GM23338 (cell line): ENCODE results near the gene OPN4. TPM values are rescaled to one million over a fixed set of nuclear protein-coding genes. Genes with fewer than 3 reads are reported as not detected.

ENCODE experiments used
- ATAC-seq: fragments of 200-7000 bp; cut with Tn5 transposase; 3 replicates; pipeline ENCODE4 v1.9.1; 2020
- DNase-seq: peaks from one replicate; pipeline ENCODE4 v3.0.0-alpha.2; 2015; ENCODE audit warnings: low spot score
- H2AFZ ChIP-seq: fragments of 200-600 bp; sonication (generic); 2 replicates; pipeline ENCODE4 v1.8.0; 2016; ENCODE audit warnings: antibody characterized with exemption, mild to moderate bottlenecking, moderate library complexity
- H3F3A ChIP-seq: fragments of 200-600 bp; sonication (generic); replicated peaks from 2 replicates; pipeline ENCODE4 v1.8.0; 2017; ENCODE audit warnings: antibody characterized with exemption, mixed run types, low read depth
- H3K27ac ChIP-seq: fragments of 200-600 bp; sonication (generic); 2 replicates; pipeline ENCODE4 v1.6.1; 2016; ENCODE audit warnings: low read depth
- H3K27me3 ChIP-seq: fragments of 200-600 bp; sonication (generic); 2 replicates; pipeline ENCODE4 v1.8.0; 2016; ENCODE audit warnings: mild to moderate bottlenecking, mixed run types, moderate library complexity; ENCODE audit not compliant: insufficient read depth
- H3K36me3 ChIP-seq: fragments of 200-600 bp; sonication (generic); 2 replicates; pipeline ENCODE4 v1.8.0; 2016; ENCODE audit warnings: mild to moderate bottlenecking; ENCODE audit not compliant: insufficient read depth
- H3K4me1 ChIP-seq: fragments of 200-600 bp; sonication (generic); 2 replicates; pipeline ENCODE4 v1.8.0; 2016; ENCODE audit warnings: mild to moderate bottlenecking, moderate library complexity; ENCODE audit not compliant: insufficient read depth
- H3K4me2 ChIP-seq: fragments of 200-600 bp; sonication (generic); 2 replicates; pipeline ENCODE4 v1.7.1; 2017; ENCODE audit warnings: mixed run types
- H3K4me3 ChIP-seq: fragments of 200-600 bp; sonication (generic); 2 replicates; pipeline ENCODE4 v1.6.1; 2016; ENCODE audit warnings: mixed run types
- H3K79me2 ChIP-seq: fragments of 200-600 bp; sonication (generic); replicated peaks from 2 replicates; pipeline ENCODE4 v1.8.0; 2017; ENCODE audit warnings: mild to moderate bottlenecking; ENCODE audit not compliant: insufficient read depth
- H3K9me2 ChIP-seq: fragments of 200-600 bp; sonication (generic); 2 replicates; pipeline ENCODE4 v1.8.0; 2017; ENCODE audit not compliant: insufficient read depth
- H4K20me1 ChIP-seq: fragments of 200-600 bp; sonication (generic); replicated peaks from 2 replicates; pipeline ENCODE4 v1.8.0; 2017; ENCODE audit warnings: mild to moderate bottlenecking; ENCODE audit not compliant: insufficient read depth
- H3K27ac Mint-ChIP-seq: 2 replicates; pipeline ENCODE4 v1.8.0; 2020; ENCODE audit warnings: inconsistent platforms, mild to moderate bottlenecking, moderate library complexity, mixed read lengths
- H3K27me3 Mint-ChIP-seq: 3 replicates; pipeline ENCODE4 v1.8.0; 2022; ENCODE audit warnings: low read depth, mild to moderate bottlenecking, moderate library complexity, mixed read lengths, inconsistent platforms; ENCODE audit not compliant: insufficient read depth, poor library complexity
- H3K36me3 Mint-ChIP-seq: 3 replicates; pipeline ENCODE4 v1.8.0; 2021; ENCODE audit warnings: low read depth, mild to moderate bottlenecking, inconsistent platforms, moderate library complexity, mixed read lengths
- H3K4me1 Mint-ChIP-seq: 3 replicates; pipeline ENCODE4 v1.8.0; 2020; ENCODE audit warnings: mild to moderate bottlenecking, inconsistent platforms, mixed read lengths
- H3K4me3 Mint-ChIP-seq: 3 replicates; pipeline ENCODE4 v1.8.0; 2021; ENCODE audit warnings: moderate library complexity, mild to moderate bottlenecking, inconsistent platforms, mixed read lengths
- H3K9me3 Mint-ChIP-seq: 3 replicates; pipeline ENCODE4 v1.8.0; 2020; ENCODE audit warnings: moderate library complexity, mild to moderate bottlenecking, inconsistent platforms, mixed read lengths
- CREB1 ChIP-seq: fragments of 250-450 bp; sonication (Bioruptor Pico); IDR thresholded peaks from 2 replicates; pipeline ENCODE4 v1.5.0; 2020; ENCODE audit warnings: low read depth, mild to moderate bottlenecking, moderate library complexity
- EZH2 ChIP-seq: fragments of 200-600 bp; sonication (generic); IDR thresholded peaks from one replicate; pipeline ENCODE4 v1.8.0; 2017; ENCODE audit warnings: antibody characterized with exemption, mild to moderate bottlenecking, low read depth; ENCODE audit not compliant: unreplicated experiment
- JUNB ChIP-seq: IDR thresholded peaks from one replicate; pipeline ENCODE4 v1.6.1; 2016; ENCODE audit warnings: antibody characterized with exemption; ENCODE audit not compliant: unreplicated experiment
- NANOG ChIP-seq: IDR thresholded peaks from 2 replicates; pipeline ENCODE4 v1.6.1; 2016; ENCODE audit warnings: antibody characterized with exemption, borderline replicate concordance
- POLR2AphosphoS5 ChIP-seq: IDR thresholded peaks from 2 replicates; pipeline ENCODE4 v1.6.1; 2016; ENCODE audit warnings: antibody characterized with exemption, low read depth
- REST ChIP-seq: IDR thresholded peaks from one replicate; pipeline ENCODE4 v1.6.1; 2018; ENCODE audit warnings: antibody characterized with exemption; ENCODE audit not compliant: unreplicated experiment
- STAT1 ChIP-seq: IDR thresholded peaks from one replicate; pipeline ENCODE4 v1.6.1; 2016; ENCODE audit warnings: antibody characterized with exemption; ENCODE audit not compliant: unreplicated experiment
- ZNF114 ChIP-seq: fragments of 250-450 bp; sonication (Bioruptor Pico); IDR thresholded peaks from 2 replicates; pipeline ENCODE4 v1.5.0; 2020; ENCODE audit warnings: mild to moderate bottlenecking, moderate library complexity
- ZNF331 ChIP-seq: fragments of 250-450 bp; sonication (Bioruptor Pico); IDR thresholded peaks from 2 replicates; pipeline ENCODE4 v1.5.0; 2020; ENCODE audit warnings: low read depth, mild to moderate bottlenecking, moderate library complexity
- polyA plus RNA-seq: library from polyadenylated mRNA; unstranded; fragments of >200 nt; fragmentation: Nextera tagmentation; extraction: Ambion mirVana; gene quantifications from 2 replicates; pipeline ENCODE4 v1.2.1, GENCODE V29; 2016
- total RNA-seq: library from RNA; depleted of rRNA; stranded (reverse); fragments of >200 nt; shearing (Covaris generic); gene quantifications from 2 replicates; pipeline ENCODE4 v1.2.3, GENCODE V29; 2014
- TF ChIP-seq, protein P1 (sequence below): IDR thresholded peaks from 2 replicates; pipeline ENCODE4 v1.6.1; 2016; ENCODE audit warnings: antibody characterized with exemption

The OPN4 gene
- total and polyA plus RNA-seq, 2 experiments from 2014 or later, result not detected

- TF ChIP-seq, protein P1, sequence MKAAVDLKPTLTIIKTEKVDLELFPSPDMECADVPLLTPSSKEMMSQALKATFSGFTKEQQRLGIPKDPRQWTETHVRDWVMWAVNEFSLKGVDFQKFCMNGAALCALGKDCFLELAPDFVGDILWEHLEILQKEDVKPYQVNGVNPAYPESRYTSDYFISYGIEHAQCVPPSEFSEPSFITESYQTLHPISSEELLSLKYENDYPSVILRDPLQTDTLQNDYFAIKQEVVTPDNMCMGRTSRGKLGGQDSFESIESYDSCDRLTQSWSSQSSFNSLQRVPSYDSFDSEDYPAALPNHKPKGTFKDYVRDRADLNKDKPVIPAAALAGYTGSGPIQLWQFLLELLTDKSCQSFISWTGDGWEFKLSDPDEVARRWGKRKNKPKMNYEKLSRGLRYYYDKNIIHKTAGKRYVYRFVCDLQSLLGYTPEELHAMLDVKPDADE, result no peak
- TF ChIP-seq ZNF114 (CRISPR knock-in tag) (no peak), POLR2AphosphoS5 (no peak)
Observed at GRCh38 chr10:86670876-86671275, 16.5 kb downstream of the OPN4 start (continued).

DNA sequence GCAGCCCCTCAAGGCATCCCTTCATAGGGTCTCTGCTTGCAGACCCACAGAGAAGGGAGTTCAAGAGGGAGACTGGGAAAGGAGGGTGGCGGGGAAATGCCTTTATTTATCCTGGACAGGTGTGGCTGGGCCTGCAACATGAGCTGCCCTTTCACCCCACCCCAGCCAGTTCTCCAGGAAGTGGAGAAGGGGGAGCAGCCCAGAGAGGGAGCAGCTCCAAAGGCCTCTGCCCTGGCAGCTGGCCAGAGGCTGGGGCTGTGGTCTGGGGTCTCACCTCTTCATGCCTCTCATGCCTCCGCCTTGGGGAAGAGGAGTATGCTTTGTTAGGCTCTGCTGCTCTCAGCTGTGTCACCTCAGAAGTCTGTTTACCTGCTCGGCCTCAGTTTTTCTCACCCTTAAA is 17.1 kb downstream of the OPN4 start:
- DNase-seq, result no peak
- Mint-ChIP-seq H3K4me1 (peaks cover 59% of the 10 kb centered on the region), H3K9me3 (no peaks in the 10 kb centered on the region), H3K27me3 (peaks cover 8% of the 10 kb centered on the region), H3K4me3 (no peak overlapping the region; the same call in 2 of the 3 replicates), H3K27ac (no peak overlapping the region), H3K36me3 (no peaks in the 10 kb centered on the region)
- H3K36me3 ChIP-seq, result no peaks in the 10 kb centered on the region
- no peak overlapping the region for H3K4me2 ChIP-seq
- ATAC-seq, result peak; percentile 5; the same call in 2 of the 3 replicates
- H3K27me3 ChIP-seq, result no peaks in the 10 kb centered on the region
- H3K79me2 ChIP-seq, result no peaks in the 10 kb centered on the region
- no peaks in the 10 kb centered on the region for H3K9me2 ChIP-seq
- no peak overlapping the region for H3K27ac ChIP-seq
- no peaks in the 10 kb centered on the region for H3F3A ChIP-seq
- H4K20me1 ChIP-seq, result no peaks in the 10 kb centered on the region
- no peak overlapping the region for H3K4me3 ChIP-seq
- TF ChIP-seq REST (no peak), NANOG (no peak), CREB1 (CRISPR knock-in tag) (no peak), EZH2 (no peak), ZNF331 (CRISPR knock-in tag) (no peak)
- H3K4me1 ChIP-seq, result peaks cover 2% of the 10 kb centered on the region; the same call in 1 of the 2 replicates
- H2AFZ ChIP-seq, result no peak overlapping the region; the same call in 1 of the 2 replicates

DNA sequence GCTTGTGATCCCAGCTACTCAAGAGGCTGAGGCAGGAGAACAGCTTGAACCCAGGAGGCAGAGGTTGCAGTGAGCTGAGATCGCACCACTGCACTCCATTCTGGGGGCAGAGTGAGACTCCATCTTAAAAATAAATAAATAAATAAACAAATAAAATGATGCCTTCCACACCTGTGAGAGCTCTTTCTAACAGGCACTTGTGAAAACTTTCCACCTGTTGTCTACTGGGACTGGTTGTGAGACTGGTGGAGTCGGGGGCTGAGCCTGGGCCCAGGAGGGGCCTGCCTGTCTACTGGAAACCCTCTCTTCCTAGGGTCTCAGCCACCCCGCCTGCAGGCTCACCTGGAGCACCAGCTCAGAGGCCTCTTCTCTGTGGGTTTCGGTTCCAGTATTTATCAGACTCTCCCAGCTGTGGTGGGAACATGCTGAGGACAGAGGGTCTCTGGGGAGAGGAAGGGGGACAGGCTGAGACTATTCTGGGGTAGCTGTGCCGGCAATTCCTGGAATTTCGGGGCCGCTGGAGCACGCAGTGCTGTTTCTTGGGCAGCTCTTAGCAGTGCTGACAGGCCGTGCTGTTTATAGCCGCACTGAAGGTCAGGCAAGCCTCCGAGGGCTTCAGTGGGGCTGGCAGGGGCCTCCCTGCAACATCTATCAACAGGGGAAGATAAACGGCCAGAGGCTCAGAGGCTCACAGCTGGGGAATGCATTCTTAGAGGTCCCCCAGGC is 17.8 kb downstream of the OPN4 start:
- no peak overlapping the region for H3K4me2 ChIP-seq
- TF ChIP-seq JUNB, result no peak
- TF ChIP-seq POLR2AphosphoS5, result no peak
- no peak for TF ChIP-seq STAT1
- TF ChIP-seq CREB1 (CRISPR knock-in tag), result no peak
- TF ChIP-seq EZH2, result no peak
- H2AFZ ChIP-seq, result peak overlapping the region; percentile 80
- H3K36me3 ChIP-seq, result no peaks in the 10 kb centered on the region
- no peak overlapping the region for H3K4me3 ChIP-seq
- Mint-ChIP-seq H3K27me3 (peaks cover 8% of the 10 kb centered on the region), H3K36me3 (no peaks in the 10 kb centered on the region), H3K4me1 (peaks cover 59% of the 10 kb centered on the region), H3K4me3 (no peak overlapping the region; the same call in 2 of the 3 replicates), H3K27ac (0 out of 2 replicates have a peak overlapping the region, but pooled peaks have one; percentile 65), H3K9me3 (no peaks in the 10 kb centered on the region)
- H3K9me2 ChIP-seq, result no peaks in the 10 kb centered on the region
- no peaks in the 10 kb centered on the region for H4K20me1 ChIP-seq
- DNase-seq (peak; percentile 24), ATAC-seq (peak; percentile 16)
- H3K4me1 ChIP-seq, result peaks cover 2% of the 10 kb centered on the region; the same call in 1 of the 2 replicates
- no peaks in the 10 kb centered on the region for H3K27me3 ChIP-seq
- no peaks in the 10 kb centered on the region for H3K79me2 ChIP-seq
- no peak overlapping the region for H3K27ac ChIP-seq
- no peaks in the 10 kb centered on the region for H3F3A ChIP-seq
